ENCODE results near the gene CACNB4. TPM values are rescaled to one million over a fixed set of nuclear protein-coding genes. Genes with fewer than 3 reads are reported as not detected.
A peak's percentile ranks its signal among the peaks of the same experiment; 100 is the strongest.

The CACNB4 gene
- total and polyA plus RNA-seq, 9 of the 15 experiments (the other 6 are each of a cell fraction or from before 2014, with no cell fraction given): 0.01 to 0.20 (median 0.04) TPM; not detected in 1

- TF ChIP-seq ARID4B (CRISPR knock-in tag; IDR thresholded peaks at IDR 0.05): no peak
- peak; percentile 64; the same call in 1 of the 2 replicates for TF ChIP-seq NR2C2 (CRISPR knock-in tag; IDR thresholded peaks at IDR 0.05)
- peak; percentile 84 for TF ChIP-seq NR2C2 (tag; IDR thresholded peaks at IDR 0.05)
- no peak for TF ChIP-seq RNF219 (CRISPR knock-in tag; IDR thresholded peaks at IDR 0.05)
- no peak for TF ChIP-seq BRF2 (IDR thresholded peaks at IDR 0.05; ENCODE audit: borderline replicate concordance, insufficient read depth, insufficient read length)
- TF ChIP-seq ZNF583 (CRISPR knock-in tag; IDR thresholded peaks at IDR 0.05): no peak
- TF ChIP-seq THRAP3 (IDR thresholded peaks at IDR 0.05; ENCODE audit: borderline replicate concordance): no peak
- TF ChIP-seq RBM34 (IDR thresholded peaks at IDR 0.05; ENCODE audit: borderline replicate concordance, insufficient read depth, low read length): no peak
- TF ChIP-seq KDM4B (IDR thresholded peaks at IDR 0.05; ENCODE audit: borderline replicate concordance in 2 of 2, low read depth in 1 of 2): no peak
- TF ChIP-seq RBM15 (IDR thresholded peaks at IDR 0.05; ENCODE audit: insufficient read depth, low read length): no peak
- TF ChIP-seq EWSR1 (IDR thresholded peaks at IDR 0.05; ENCODE audit: borderline replicate concordance, low read depth, partially characterized antibody): no peak
- TF ChIP-seq ADNP (tag; IDR thresholded peaks at IDR 0.05): peak; percentile 81
- no peak for TF ChIP-seq HMGXB4 (CRISPR knock-in tag; IDR thresholded peaks at IDR 0.05)
- no peak for TF ChIP-seq EZH2 (IDR thresholded peaks at IDR 0.05; ENCODE audit: borderline replicate concordance, low read depth, low read length)
- TF ChIP-seq HMBOX1 (IDR thresholded peaks at IDR 0.05): peak; percentile 98
- no peak for TF ChIP-seq ZC3H8 (IDR thresholded peaks at IDR 0.05)
- TF ChIP-seq NEUROD1 (IDR thresholded peaks at IDR 0.05; ENCODE audit: borderline replicate concordance, low read depth, low read length, partially characterized antibody): no peak
Observed at GRCh38 chr2:151799886-151800292, 299.0 kb downstream of the CACNB4 start (continued).

All from K562 (cell line).